WTC11 (cell line): ENCODE measurements around the gene TTC8. TPM values are rescaled to one million over a fixed set of nuclear protein-coding genes. Genes with fewer than 3 reads are reported as not detected.

Source experiments
- ATAC-seq: fragments of 200-7000 bp; cut with Tn5 transposase; 2 replicates; pipeline ENCODE4 v1.10.0; 2021; ENCODE audit warnings: mild to moderate bottlenecking, moderate library complexity
- CTCF ChIA-PET: fragments of 300-600 bp; sonication (Branson Sonifier 250); formaldehyde crosslinking; loops from one replicate; lab custom pipeline; 2021; ENCODE audit warnings: antibody characterized with exemption; lab: Charles Lee
- POLR2A ChIA-PET: fragments of 350-600 bp; sonication (Branson Sonifier 250); formaldehyde crosslinking; loops from one replicate; lab custom pipeline; 2021; ENCODE audit warnings: antibody characterized with exemption; lab: Charles Lee
- DNase-seq: peaks from one replicate; pipeline ENCODE4 v3.0.0; 2021; ENCODE audit warnings: low spot score
- H3K27ac Mint-ChIP-seq: 2 replicates; pipeline ENCODE4 v1.8.0; 2021; ENCODE audit warnings: mixed read lengths
- H3K27me3 Mint-ChIP-seq: 2 replicates; pipeline ENCODE4 v1.8.0; 2021; ENCODE audit warnings: low read depth, mild to moderate bottlenecking, moderate library complexity, mixed read lengths
- H3K36me3 Mint-ChIP-seq: 2 replicates; pipeline ENCODE4 v1.8.0; 2021; ENCODE audit warnings: mixed read lengths
- H3K4me1 Mint-ChIP-seq: 2 replicates; pipeline ENCODE4 v1.8.0; 2022; ENCODE audit warnings: mixed read lengths
- H3K4me3 Mint-ChIP-seq: 2 replicates; pipeline ENCODE4 v1.8.0; 2021; ENCODE audit warnings: mild to moderate bottlenecking, moderate library complexity, mixed read lengths
- H3K9me3 Mint-ChIP-seq: 2 replicates; pipeline ENCODE4 v1.8.0; 2021; ENCODE audit warnings: mixed read lengths
- ESRRA ChIP-seq: sonication (generic); formaldehyde crosslinking; IDR thresholded peaks from 2 replicates; pipeline ENCODE4 v1.8.1; 2022; ENCODE audit warnings: mild to moderate bottlenecking, missing genetic modification reagents, borderline replicate concordance
- GABPB1 ChIP-seq: sonication (generic); formaldehyde crosslinking; IDR thresholded peaks from 2 replicates; pipeline ENCODE4 v1.8.1; 2023; ENCODE audit warnings: mild to moderate bottlenecking, missing genetic modification reagents
- GRHL2 ChIP-seq: fragments of 250-450 bp; sonication (Bioruptor Pico); IDR thresholded peaks from 2 replicates; pipeline ENCODE4 v1.8.0; 2022; ENCODE audit warnings: mild to moderate bottlenecking, moderate library complexity; ENCODE audit not compliant: insufficient replicate concordance, severe bottlenecking
- IRF2 ChIP-seq: sonication (generic); formaldehyde crosslinking; IDR thresholded peaks from 2 replicates; pipeline ENCODE4 v1.8.0; 2022; ENCODE audit warnings: low read depth, missing genetic modification reagents, borderline replicate concordance
- JAZF1 ChIP-seq: fragments of 250-450 bp; sonication (Bioruptor Pico); IDR thresholded peaks from 2 replicates; pipeline ENCODE4 v1.9.0; 2021; ENCODE audit warnings: moderate library complexity, mild to moderate bottlenecking, inconsistent platforms
- MYBL2 ChIP-seq: sonication (generic); formaldehyde crosslinking; IDR thresholded peaks from 2 replicates; pipeline ENCODE4 v1.8.1; 2023; ENCODE audit warnings: mild to moderate bottlenecking, moderate library complexity, missing genetic modification reagents
- OVOL2 ChIP-seq: fragments of 250-450 bp; sonication (Bioruptor Pico); IDR thresholded peaks from 2 replicates; pipeline ENCODE4 v1.9.0; 2021; ENCODE audit warnings: mild to moderate bottlenecking, borderline replicate concordance
- RORB ChIP-seq: fragments of 250-450 bp; sonication (Bioruptor Pico); IDR thresholded peaks from 2 replicates; pipeline ENCODE4 v1.9.0; 2021; ENCODE audit warnings: mild to moderate bottlenecking
- SMAD3 ChIP-seq: sonication (generic); formaldehyde crosslinking; IDR thresholded peaks from 2 replicates; pipeline ENCODE4 v1.8.0; 2022; ENCODE audit warnings: missing genetic modification reagents, mild to moderate bottlenecking, borderline replicate concordance
- SMAD4 ChIP-seq: sonication (generic); formaldehyde crosslinking; IDR thresholded peaks from 2 replicates; pipeline ENCODE4 v1.8.0; 2022; ENCODE audit warnings: mild to moderate bottlenecking, missing genetic modification reagents
- TEAD1 ChIP-seq: sonication (generic); formaldehyde crosslinking; IDR thresholded peaks from 2 replicates; pipeline ENCODE4 v1.8.0; 2022; ENCODE audit warnings: mild to moderate bottlenecking, missing genetic modification reagents
- ZNF219 ChIP-seq: sonication (generic); formaldehyde crosslinking; IDR thresholded peaks from 2 replicates; pipeline ENCODE4 v1.8.0; 2023; ENCODE audit warnings: missing genetic modification reagents, mild to moderate bottlenecking, borderline replicate concordance
- ZNF317 ChIP-seq: sonication (generic); formaldehyde crosslinking; IDR thresholded peaks from 2 replicates; pipeline ENCODE4 v1.8.1; 2023; ENCODE audit warnings: low read depth, mild to moderate bottlenecking, moderate library complexity, missing genetic modification reagents, borderline replicate concordance
- ZNF396 ChIP-seq: fragments of 250-450 bp; sonication (Bioruptor Pico); IDR thresholded peaks from 2 replicates; pipeline ENCODE4 v1.8.0; 2021; ENCODE audit warnings: mild to moderate bottlenecking, moderate library complexity, borderline replicate concordance
- ZNF671 ChIP-seq: fragments of 250-450 bp; sonication (Bioruptor Pico); IDR thresholded peaks from 2 replicates; pipeline ENCODE4 v1.8.0; 2021; ENCODE audit warnings: mild to moderate bottlenecking
- total RNA-seq: library from RNA; stranded (reverse); gene quantifications from 3 replicates; pipeline ENCODE4 v1.2.3, GENCODE V29; 2021
- TF ChIP-seq, protein P1 (sequence below): sonication (generic); formaldehyde crosslinking; IDR thresholded peaks from 2 replicates; pipeline ENCODE4 v1.8.0; 2023; ENCODE audit warnings: missing genetic modification reagents
- TF ChIP-seq, protein P2 (sequence below): sonication (generic); formaldehyde crosslinking; IDR thresholded peaks from 2 replicates; pipeline ENCODE4 v1.8.0; 2022; ENCODE audit warnings: mild to moderate bottlenecking, missing genetic modification reagents
- TF ChIP-seq, protein P3 (sequence below): sonication (generic); formaldehyde crosslinking; IDR thresholded peaks from 2 replicates; pipeline ENCODE4 v1.8.1; 2023; ENCODE audit warnings: mild to moderate bottlenecking, moderate library complexity, missing genetic modification reagents
- TF ChIP-seq, protein P4 (sequence below): sonication (generic); formaldehyde crosslinking; IDR thresholded peaks from 2 replicates; pipeline ENCODE4 v1.8.1; 2023; ENCODE audit warnings: mild to moderate bottlenecking, missing genetic modification reagents, moderate library complexity
- TF ChIP-seq, protein P5 (sequence below): fragments of 250-450 bp; sonication (Bioruptor Pico); IDR thresholded peaks from 2 replicates; pipeline ENCODE4 v1.9.0; 2021; ENCODE audit warnings: mild to moderate bottlenecking
- TF ChIP-seq, protein P6 (sequence below): fragments of 250-450 bp; sonication (Bioruptor Pico); IDR thresholded peaks from 2 replicates; pipeline ENCODE4 v1.8.0; 2021; ENCODE audit warnings: mild to moderate bottlenecking
- TF ChIP-seq, protein P7 (sequence below): fragments of 250-450 bp; sonication (Bioruptor Pico); IDR thresholded peaks from 2 replicates; pipeline ENCODE4 v1.9.0; 2021; ENCODE audit warnings: moderate library complexity, mild to moderate bottlenecking, inconsistent platforms, borderline replicate concordance
- TF ChIP-seq, protein P8 (sequence below): sonication (generic); formaldehyde crosslinking; IDR thresholded peaks from 2 replicates; pipeline ENCODE4 v1.8.0; 2022; ENCODE audit warnings: mild to moderate bottlenecking, missing genetic modification reagents

Gene TTC8
- total RNA-seq, 1 experiment from 2014 or later: 13.8 TPM

DNA sequence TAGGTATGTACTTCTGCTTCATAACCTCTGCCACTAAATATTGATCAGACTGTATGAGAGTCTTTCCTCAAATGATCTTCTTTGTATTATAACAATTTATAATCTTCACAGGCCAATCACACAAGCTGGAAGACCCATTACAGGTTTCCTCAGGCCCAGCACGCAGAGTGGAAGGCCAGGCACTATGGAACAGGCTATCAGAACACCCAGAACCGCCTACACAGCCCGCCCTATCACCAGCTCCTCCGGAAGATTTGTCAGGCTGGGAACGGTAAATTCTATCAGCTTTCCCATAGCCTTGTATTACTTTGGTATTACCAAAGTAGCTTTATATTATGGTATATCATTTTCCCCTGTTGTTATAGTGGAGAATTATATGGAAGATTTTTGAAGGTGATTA, 16.5 kb downstream of the TTC8 start:
- Mint-ChIP-seq H3K36me3 (no peaks in the 10 kb centered on the region; the same call in 1 of the 2 replicates), H3K27me3 (no peaks in the 10 kb centered on the region), H3K27ac (no peak overlapping the region), H3K4me3 (no peak overlapping the region), H3K4me1 (0 out of 2 replicates have a peak, but pooled peaks cover 3% of the 10 kb centered on the region), H3K9me3 (no peaks in the 10 kb centered on the region)
- ChIA-PET CTCF (no interaction called here), POLR2A (no interaction called here)
- TF ChIP-seq SMAD4 (CRISPR knock-in tag): no peak
- TF ChIP-seq RORB (CRISPR knock-in tag): no peak
- TF ChIP-seq GABPB1 (CRISPR knock-in tag): no peak
- no peak for TF ChIP-seq SMAD3 (CRISPR knock-in tag)
- no peak for TF ChIP-seq GRHL2
- no peak for TF ChIP-seq JAZF1 (CRISPR knock-in tag)
- no peak for TF ChIP-seq ESRRA
- no peak for TF ChIP-seq IRF2
- no peak for TF ChIP-seq ZNF396 (CRISPR knock-in tag)
- TF ChIP-seq, protein P1, sequence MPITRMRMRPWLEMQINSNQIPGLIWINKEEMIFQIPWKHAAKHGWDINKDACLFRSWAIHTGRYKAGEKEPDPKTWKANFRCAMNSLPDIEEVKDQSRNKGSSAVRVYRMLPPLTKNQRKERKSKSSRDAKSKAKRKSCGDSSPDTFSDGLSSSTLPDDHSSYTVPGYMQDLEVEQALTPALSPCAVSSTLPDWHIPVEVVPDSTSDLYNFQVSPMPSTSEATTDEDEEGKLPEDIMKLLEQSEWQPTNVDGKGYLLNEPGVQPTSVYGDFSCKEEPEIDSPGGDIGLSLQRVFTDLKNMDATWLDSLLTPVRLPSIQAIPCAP (CRISPR knock-in tag): no peak
- TF ChIP-seq OVOL2: no peak
- no peak for TF ChIP-seq TEAD1 (CRISPR knock-in tag)
- ATAC-seq (peak; percentile 52), DNase-seq (no peak)

DNA sequence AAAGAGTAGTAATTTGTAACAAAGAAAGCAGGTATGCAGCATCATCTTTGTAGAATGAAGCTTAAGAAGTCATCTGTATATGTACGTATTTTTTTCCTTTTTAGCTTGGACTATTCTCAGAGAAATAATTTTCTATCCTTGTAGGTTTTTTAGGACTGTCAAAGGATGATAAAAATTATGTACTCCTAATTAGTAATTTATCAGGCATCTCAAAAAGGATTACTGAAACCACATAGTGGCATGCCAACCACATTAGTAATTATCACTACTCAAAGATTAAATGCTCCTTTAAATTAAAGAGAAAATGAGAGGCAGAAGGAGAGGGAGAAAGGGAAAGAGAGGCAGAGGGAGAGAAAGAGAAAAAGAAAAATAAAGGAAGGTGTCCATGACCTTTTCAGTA, 17.3 kb downstream of the TTC8 start:
- DNase-seq (no peak), ATAC-seq (no peak)
- Mint-ChIP-seq H3K27ac (no peak overlapping the region), H3K4me1 (0 out of 2 replicates have a peak, but pooled peaks cover 3% of the 10 kb centered on the region), H3K9me3 (no peaks in the 10 kb centered on the region), H3K36me3 (no peaks in the 10 kb centered on the region; the same call in 1 of the 2 replicates), H3K27me3 (no peaks in the 10 kb centered on the region), H3K4me3 (no peak overlapping the region)
- TF ChIP-seq ZNF219 (CRISPR knock-in tag): no peak
- TF ChIP-seq TEAD1 (CRISPR knock-in tag): no peak
- TF ChIP-seq RORB (CRISPR knock-in tag): no peak
- TF ChIP-seq, protein P2, sequence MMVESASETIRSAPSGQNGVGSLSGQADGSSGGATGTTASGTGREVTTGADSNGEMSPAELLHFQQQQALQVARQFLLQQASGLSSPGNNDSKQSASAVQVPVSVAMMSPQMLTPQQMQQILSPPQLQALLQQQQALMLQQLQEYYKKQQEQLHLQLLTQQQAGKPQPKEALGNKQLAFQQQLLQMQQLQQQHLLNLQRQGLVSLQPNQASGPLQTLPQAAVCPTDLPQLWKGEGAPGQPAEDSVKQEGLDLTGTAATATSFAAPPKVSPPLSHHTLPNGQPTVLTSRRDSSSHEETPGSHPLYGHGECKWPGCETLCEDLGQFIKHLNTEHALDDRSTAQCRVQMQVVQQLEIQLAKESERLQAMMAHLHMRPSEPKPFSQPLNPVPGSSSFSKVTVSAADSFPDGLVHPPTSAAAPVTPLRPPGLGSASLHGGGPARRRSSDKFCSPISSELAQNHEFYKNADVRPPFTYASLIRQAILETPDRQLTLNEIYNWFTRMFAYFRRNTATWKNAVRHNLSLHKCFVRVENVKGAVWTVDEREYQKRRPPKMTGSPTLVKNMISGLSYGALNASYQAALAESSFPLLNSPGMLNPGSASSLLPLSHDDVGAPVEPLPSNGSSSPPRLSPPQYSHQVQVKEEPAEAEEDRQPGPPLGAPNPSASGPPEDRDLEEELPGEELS (CRISPR knock-in tag): no peak
- no peak for TF ChIP-seq ZNF317 (CRISPR knock-in tag)
- no peak for TF ChIP-seq ZNF671 (CRISPR knock-in tag)
- TF ChIP-seq, protein P3, sequence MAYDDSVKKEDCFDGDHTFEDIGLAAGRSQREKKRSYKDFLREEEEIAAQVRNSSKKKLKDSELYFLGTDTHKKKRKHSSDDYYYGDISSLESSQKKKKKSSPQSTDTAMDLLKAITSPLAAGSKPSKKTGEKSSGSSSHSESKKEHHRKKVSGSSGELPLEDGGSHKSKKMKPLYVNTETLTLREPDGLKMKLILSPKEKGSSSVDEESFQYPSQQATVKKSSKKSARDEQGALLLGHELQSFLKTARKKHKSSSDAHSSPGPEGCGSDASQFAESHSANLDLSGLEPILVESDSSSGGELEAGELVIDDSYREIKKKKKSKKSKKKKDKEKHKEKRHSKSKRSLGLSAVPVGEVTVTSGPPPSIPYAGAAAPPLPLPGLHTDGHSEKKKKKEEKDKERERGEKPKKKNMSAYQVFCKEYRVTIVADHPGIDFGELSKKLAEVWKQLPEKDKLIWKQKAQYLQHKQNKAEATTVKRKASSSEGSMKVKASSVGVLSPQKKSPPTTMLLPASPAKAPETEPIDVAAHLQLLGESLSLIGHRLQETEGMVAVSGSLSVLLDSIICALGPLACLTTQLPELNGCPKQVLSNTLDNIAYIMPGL (CRISPR knock-in tag): no peak
- TF ChIP-seq MYBL2 (CRISPR knock-in tag): no peak
- ChIA-PET POLR2A (no interaction called here), CTCF (no interaction called here)

DNA sequence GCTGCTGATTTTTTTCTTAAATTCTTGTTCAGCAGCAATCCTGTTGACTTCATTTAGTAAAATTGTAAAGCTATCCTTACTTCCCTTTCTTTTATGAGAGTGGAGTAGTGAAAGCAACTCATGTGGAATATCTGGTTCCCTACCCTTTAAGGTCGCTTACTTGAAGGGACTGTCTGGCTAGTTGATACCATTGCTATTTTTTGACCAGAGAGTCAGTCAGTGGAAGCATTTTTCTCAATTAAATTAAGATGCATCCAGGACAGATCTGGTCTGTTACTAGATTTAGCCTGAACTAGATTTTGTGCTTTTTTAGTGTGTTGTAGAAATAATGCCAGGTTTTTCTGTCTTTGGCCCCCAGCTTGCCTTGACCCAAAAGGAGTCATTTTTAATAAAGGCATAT, 18.0 kb downstream of the TTC8 start:
- Mint-ChIP-seq H3K4me1 (0 out of 2 replicates have a peak, but pooled peaks cover 3% of the 10 kb centered on the region), H3K36me3 (no peaks in the 10 kb centered on the region; the same call in 1 of the 2 replicates), H3K27ac (no peak overlapping the region), H3K9me3 (no peaks in the 10 kb centered on the region), H3K27me3 (no peaks in the 10 kb centered on the region), H3K4me3 (no peak overlapping the region)
- ChIA-PET POLR2A (no interaction called here), CTCF (no interaction called here)
- ATAC-seq (no peak), DNase-seq (no peak)
- TF ChIP-seq ZNF219 (CRISPR knock-in tag) (no peak), SMAD4 (CRISPR knock-in tag) (no peak)
- TF ChIP-seq, protein P4, sequence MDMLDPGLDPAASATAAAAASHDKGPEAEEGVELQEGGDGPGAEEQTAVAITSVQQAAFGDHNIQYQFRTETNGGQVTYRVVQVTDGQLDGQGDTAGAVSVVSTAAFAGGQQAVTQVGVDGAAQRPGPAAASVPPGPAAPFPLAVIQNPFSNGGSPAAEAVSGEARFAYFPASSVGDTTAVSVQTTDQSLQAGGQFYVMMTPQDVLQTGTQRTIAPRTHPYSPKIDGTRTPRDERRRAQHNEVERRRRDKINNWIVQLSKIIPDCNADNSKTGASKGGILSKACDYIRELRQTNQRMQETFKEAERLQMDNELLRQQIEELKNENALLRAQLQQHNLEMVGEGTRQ (CRISPR knock-in tag): no peak
- TF ChIP-seq, protein P3 (CRISPR knock-in tag): no peak
- TF ChIP-seq, protein P5, sequence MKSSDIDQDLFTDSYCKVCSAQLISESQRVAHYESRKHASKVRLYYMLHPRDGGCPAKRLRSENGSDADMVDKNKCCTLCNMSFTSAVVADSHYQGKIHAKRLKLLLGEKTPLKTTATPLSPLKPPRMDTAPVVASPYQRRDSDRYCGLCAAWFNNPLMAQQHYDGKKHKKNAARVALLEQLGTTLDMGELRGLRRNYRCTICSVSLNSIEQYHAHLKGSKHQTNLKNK (CRISPR knock-in tag): no peak
- TF ChIP-seq, protein P6, sequence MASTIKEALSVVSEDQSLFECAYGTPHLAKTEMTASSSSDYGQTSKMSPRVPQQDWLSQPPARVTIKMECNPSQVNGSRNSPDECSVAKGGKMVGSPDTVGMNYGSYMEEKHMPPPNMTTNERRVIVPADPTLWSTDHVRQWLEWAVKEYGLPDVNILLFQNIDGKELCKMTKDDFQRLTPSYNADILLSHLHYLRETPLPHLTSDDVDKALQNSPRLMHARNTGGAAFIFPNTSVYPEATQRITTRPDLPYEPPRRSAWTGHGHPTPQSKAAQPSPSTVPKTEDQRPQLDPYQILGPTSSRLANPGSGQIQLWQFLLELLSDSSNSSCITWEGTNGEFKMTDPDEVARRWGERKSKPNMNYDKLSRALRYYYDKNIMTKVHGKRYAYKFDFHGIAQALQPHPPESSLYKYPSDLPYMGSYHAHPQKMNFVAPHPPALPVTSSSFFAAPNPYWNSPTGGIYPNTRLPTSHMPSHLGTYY: no peak
- TF ChIP-seq, protein P7, sequence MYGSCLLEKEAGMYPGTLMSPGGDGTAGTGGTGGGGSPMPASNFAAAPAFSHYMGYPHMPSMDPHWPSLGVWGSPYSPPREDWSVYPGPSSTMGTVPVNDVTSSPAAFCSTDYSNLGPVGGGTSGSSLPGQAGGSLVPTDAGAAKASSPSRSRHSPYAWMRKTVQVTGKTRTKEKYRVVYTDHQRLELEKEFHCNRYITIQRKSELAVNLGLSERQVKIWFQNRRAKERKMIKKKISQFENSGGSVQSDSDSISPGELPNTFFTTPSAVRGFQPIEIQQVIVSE (CRISPR knock-in tag): no peak
- TF ChIP-seq, protein P8, sequence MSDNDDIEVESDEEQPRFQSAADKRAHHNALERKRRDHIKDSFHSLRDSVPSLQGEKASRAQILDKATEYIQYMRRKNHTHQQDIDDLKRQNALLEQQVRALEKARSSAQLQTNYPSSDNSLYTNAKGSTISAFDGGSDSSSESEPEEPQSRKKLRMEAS (CRISPR knock-in tag): no peak
